LHCN-M2 (cell line): ENCODE measurements around the gene FRRS1L. TPM values are rescaled to one million over a fixed set of nuclear protein-coding genes. Genes with fewer than 3 reads are reported as not detected.

Experiments used
- DNase-seq: peaks from one replicate; pipeline ENCODE4 v3.0.0-alpha.2; 2012; ENCODE audit warnings: low read depth
- total RNA-seq: library from RNA; depleted of rRNA; stranded (reverse); fragments of >200 nt; gene quantifications from 2 replicates; pipeline ENCODE4 v1.2.3, GENCODE V29; 2014

The FRRS1L gene
- total RNA-seq, 1 experiment from 2014 or later = under 0.01 TPM

DNA sequence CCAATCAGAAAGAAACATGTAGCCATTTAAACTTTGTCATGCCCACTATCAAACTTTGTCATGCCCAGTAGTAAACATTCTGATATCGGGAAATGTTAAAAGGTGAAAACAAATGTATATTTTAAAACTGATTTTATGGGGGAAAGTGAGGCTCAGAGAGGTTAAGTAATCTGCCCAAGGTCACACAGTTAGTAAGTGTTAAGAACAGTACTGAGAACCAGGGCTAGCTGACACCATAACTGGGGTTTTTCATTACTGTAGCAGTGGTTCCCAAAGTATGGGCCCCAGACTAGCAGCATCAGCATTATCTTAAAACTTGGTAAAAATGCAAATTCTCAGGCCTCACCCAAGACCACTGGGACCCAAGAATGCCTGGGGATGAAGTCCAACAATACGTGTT, 9.9 kb upstream of the FRRS1L start:
- DNase-seq = no peak

DNA sequence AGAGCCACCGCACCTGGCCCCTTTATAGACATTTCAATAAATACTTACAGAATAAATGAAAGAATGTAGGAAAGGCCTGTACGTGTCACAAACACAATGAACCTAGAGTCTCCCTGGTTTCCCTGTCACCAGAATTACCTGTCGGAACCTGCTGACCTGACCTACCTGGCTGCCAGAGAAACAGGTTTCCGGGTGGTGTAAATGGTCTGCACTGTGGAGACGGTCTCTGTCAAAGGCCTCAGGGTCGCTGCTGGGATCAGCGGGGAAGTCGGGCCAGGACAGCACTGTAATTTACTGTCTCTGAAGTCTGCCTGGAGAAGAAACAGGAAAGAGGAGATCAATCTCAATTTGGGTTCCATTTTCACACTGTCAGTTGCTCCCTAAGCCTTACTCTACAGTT, 9.3 kb upstream of the FRRS1L start:
- DNase-seq = no peak

GRCh38 chr9:109172935-109173334, 5.9 kb upstream of the FRRS1L start:
- no peak for DNase-seq

GRCh38 chr9:109171926-109172325, 4.9 kb upstream of the FRRS1L start:
- DNase-seq = peak; percentile 28

GRCh38 chr9:109168170-109168569, 1.1 kb upstream of the FRRS1L start:
- DNase-seq = no peak

- DNase-seq = no peak
Observed at GRCh38 chr9:109167716-109168115, 667 bp upstream of the FRRS1L start.

DNA sequence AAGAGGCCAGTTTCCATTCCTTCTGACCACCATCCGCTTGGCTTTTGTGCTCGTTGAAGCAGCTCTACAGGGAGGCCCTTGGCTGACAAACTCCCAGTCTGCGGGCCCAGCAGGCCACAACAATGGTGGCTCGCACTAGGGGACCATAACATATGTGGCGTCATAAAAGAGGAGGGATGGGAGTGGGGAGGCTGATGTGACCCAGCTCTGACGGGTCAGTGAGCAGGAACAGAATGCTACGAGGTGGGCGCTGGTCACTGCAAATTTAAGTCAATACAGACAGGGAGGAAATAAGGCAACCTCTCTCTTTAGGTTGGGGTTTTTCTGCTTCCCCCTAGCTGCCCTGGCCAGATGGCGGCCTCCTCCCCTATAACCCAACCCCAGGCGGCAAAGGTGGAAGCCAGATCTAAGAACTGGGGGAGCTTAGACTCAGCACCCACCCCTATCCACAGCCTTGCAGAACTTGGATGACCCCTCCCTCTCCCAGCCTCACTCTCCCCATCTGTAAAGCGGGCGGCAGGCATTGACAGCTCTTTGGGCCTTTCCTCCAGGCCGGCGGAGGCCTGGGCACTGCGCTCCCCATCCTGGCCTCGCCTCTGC, 778 bp downstream of the FRRS1L start:
- no peak for DNase-seq

- DNase-seq = no peak
Observed at GRCh38 chr9:109164042-109164441, 3.0 kb downstream of the FRRS1L start.

- no peak for DNase-seq
Observed at GRCh38 chr9:109163194-109163593, 3.9 kb downstream of the FRRS1L start.

- no peak for DNase-seq
Observed at GRCh38 chr9:109162677-109163076, 4.4 kb downstream of the FRRS1L start.

GRCh38 chr9:109161471-109161870, 5.6 kb downstream of the FRRS1L start:
- no peak for DNase-seq

- no peak for DNase-seq
Observed at GRCh38 chr9:109159583-109159982, 7.5 kb downstream of the FRRS1L start.

- no peak for DNase-seq
Observed at GRCh38 chr9:109158651-109159050, 8.4 kb downstream of the FRRS1L start.

DNA sequence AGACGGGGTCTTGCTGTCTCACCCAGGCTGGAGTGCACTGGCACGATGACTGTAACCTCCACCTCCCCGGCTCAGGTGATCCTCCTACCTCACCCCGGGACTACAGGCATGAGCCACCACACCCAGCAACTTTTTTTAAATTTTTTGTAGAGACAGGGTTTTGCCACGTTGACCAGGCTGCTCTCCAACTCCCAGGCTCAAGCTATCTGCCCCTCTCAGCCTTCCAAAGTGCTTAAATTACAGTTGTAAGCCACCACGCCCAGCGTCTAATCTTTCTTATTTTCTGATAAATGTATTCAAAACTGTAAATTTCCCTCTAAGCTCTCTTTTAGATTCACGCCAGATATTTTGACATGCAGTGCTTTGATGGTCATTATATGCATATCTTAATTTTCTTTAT, 10.3 kb downstream of the FRRS1L start:
- no peak for DNase-seq

GRCh38 chr9:109150925-109151545, 16.0 kb downstream of the FRRS1L start:
- no peak for DNase-seq

DNA sequence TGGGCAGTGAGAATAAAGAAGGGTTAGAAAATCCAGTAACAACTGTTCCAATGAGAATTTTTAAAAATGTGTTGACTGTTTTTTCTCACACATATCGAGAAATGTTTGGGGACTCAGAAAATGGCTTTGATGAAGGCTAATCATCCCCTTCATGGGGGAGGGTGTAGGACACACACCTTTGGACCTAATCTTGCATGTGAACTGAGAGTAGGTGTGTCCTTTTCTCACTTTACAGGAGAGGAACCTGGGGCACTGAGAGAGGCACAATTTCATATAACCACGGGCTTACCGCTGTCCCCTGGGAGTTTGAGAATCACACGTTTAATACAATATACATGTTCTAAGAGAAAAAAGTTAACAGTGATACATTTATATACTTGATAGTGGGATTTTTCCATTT, 17.3 kb downstream of the FRRS1L start:
- DNase-seq = no peak

GRCh38 chr9:109149089-109149488, 18.0 kb downstream of the FRRS1L start:
- no peak for DNase-seq

GRCh38 chr9:109145051-109145450, 22.0 kb downstream of the FRRS1L start:
- DNase-seq = no peak

DNA sequence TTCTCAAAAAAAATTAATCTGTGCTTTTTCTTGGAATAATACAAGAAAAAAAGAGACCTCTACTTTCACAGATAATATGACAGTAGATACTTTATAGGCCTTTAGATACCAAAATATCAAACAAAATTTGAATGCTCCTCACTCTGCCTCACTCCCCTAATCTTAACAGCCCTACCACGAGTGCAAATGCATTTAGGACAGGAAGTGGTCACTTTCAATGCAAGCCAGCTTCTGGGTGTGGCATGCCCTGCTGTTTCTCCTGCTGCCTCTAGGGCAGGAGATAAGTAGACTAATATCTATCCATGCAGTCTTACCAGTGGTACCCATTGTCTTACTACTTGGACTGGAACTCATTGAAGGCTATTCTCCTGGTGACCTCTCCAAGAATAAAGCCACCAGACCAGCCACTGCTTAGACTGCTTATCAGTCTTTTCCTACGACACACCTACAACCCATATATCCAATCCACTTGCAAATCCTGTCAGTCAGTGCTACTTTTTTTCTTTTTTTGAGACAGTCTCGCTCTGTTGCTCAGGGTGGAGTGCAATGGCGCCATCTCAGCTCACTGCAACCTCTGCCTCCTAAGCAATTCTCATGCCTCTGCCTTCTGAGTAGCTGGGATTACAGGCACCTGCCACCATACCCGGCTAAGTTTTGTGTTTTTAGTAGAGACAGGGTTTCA, 23.0 kb downstream of the FRRS1L start:
- DNase-seq = peak; percentile 52

DNA sequence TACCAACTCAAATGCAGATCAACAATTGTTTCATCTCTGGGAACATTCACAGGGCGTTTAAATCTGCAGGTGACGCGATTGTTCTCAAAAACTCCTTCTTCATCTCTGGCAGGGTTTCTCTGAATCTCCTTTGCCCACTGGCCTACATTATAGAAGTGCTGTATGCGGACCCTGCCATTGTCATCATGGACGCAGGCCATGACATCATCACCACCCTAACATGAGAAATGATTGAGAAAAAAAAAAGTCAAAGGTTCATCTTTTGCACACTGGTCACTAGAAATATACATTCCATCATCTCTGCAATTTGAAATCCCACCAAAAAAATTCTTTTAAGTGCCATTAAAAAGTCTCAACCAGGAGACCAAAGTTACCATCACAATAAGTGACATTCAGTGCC, 25.7 kb downstream of the FRRS1L start:
- DNase-seq = no peak

DNA sequence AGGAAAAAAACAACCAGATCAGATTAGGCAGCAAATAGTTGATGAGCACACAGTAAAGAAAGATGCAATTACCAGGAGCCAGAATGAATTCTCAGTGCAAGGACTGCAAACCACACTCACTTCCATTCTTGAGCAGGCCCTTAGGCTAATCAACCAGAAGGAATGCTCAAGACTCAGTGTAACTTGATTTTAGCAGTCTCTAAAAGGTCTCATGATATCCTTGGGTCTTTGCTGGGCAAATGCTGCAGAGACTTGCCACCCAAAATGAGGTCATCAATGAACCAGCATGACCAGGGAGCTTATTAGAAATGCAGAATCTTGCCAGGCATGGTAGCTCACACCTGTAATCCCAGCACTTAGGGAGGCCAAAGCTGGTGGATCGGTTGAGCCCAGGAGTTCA, 27.2 kb downstream of the FRRS1L start:
- no peak for DNase-seq

- no peak for DNase-seq
Observed at GRCh38 chr9:109138421-109138820, 28.6 kb downstream of the FRRS1L start.

DNA sequence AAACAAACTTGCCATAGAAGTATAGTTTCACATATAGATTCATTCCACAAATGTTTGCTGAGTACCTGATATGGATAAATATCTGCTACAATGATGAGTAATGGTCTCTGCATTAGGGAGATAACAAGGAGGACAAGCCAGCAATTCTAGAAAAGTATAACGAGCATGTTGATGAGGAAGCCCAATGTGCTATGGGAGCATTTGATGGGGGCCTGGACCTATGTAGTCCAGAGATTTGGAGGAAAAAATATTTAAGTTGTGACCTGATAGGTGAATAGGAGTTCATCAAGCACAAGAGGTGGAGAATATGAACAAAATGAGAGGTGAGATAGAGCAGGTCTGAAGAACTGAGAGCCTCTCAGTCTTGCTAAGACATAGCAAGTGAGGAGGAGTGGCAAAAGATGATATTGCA, 32.9 kb downstream of the FRRS1L start:
- no peak for DNase-seq
